ENCODE measurements around the gene HJURP.

Gene HJURP

DNA sequence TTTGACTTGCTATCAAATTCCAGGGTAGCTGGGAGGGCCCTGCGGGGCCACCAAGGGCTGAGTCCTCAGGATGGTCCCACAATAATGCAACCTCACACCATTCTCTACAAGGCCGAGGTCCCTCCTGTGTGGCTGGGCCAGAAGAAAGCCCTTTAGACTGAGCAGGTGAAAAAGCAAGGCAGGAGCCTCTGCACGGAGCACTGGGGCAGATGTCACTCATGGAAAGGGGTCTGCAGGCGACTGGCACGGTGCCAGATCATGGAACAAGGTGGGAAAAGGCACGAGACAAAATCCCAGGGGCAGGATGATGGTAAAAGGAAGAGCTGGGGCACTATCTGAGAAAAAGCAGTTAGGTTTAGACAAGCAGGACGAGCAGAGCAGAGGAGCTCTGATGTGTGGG is 16.1 kb downstream of the HJURP start:
- H3K4me3 ChIP-seq (ENCODE audit: low read length), result no peak overlapping the region
- no peak for DNase-seq (ENCODE audit: low read depth)
- no peaks in the 10 kb centered on the region for H3K9me3 ChIP-seq (ENCODE audit: control insufficient read depth, low read length)
- H3K27me3 ChIP-seq (replicated peaks; ENCODE audit: control insufficient read depth, insufficient read depth, low read length), result no peaks in the 10 kb centered on the region
- peaks cover 7% of the 10 kb centered on the region for H3K4me1 ChIP-seq (ENCODE audit: control insufficient read depth, insufficient read depth, low read length)
- no peaks in the 10 kb centered on the region for H3K36me3 ChIP-seq (ENCODE audit: control insufficient read depth, insufficient read depth, low read length, severe bottlenecking)
- no peak overlapping the region for H3K9ac ChIP-seq (ENCODE audit: low read length)

DNA sequence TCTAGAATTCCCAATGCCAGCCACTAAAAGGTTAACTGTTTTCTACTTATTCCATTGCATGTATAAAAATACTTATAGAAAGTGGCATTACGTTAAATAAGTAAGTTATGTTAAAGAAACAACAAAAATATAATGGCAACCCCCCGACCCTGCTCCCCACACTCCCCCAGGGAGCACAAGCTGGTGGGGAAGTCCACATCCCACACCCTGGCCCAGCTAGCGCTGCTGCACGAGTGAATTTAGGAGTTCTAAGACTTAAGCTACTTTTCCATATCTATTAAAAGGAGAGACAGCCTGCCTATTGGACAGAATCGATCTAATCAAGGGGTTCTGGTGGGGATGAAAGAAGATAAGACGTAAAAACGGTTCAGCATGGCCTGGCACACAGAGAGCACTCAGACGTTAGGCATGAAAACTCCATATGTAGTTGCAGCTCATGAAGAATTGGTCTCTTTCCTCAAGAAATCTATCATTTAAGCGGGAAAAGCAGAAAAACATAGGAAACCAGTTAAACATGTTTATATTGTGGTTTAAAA is 16.6 kb downstream of the HJURP start:
- no peaks in the 10 kb centered on the region for H3K36me3 ChIP-seq (ENCODE audit: control insufficient read depth, insufficient read depth, low read length, severe bottlenecking)
- no peaks in the 10 kb centered on the region for H3K9me3 ChIP-seq (ENCODE audit: control insufficient read depth, low read length)
- H3K9ac ChIP-seq (ENCODE audit: low read length), result no peak overlapping the region
- no peak overlapping the region for H3K4me3 ChIP-seq (ENCODE audit: low read length)
- no peaks in the 10 kb centered on the region for H3K27me3 ChIP-seq (replicated peaks; ENCODE audit: control insufficient read depth, insufficient read depth, low read length)
- peaks cover 12% of the 10 kb centered on the region for H3K4me1 ChIP-seq (ENCODE audit: control insufficient read depth, insufficient read depth, low read length)
- no peak for DNase-seq (ENCODE audit: low read depth)

DNA sequence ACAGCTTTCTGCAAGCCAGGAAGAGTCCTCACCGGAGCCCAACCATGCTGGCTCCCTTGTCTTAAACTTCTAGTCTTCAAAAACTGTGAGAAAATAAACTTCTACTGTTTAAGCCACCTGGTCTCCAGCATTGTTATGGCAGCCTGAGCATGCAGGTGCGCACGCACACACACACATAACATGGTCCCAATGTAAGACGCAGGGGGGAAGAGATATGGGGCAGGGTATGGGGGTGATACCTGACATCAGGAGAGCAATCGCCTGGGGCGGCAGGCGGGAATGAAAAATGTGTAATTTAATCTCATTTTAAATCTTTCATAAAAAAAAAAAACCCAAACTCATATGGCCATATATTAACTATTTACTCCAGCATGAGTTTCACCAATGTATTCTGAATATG is 18.0 kb downstream of the HJURP start:
- Histone ChIP-seq H3K4me3 (ENCODE audit: low read length) (no peak overlapping the region), H3K36me3 (ENCODE audit: control insufficient read depth, insufficient read depth, low read length, severe bottlenecking) (no peaks in the 10 kb centered on the region), H3K9ac (ENCODE audit: low read length) (no peak overlapping the region), H3K27me3 (replicated peaks; ENCODE audit: control insufficient read depth, insufficient read depth, low read length) (no peaks in the 10 kb centered on the region), H3K9me3 (ENCODE audit: control insufficient read depth, low read length) (no peaks in the 10 kb centered on the region), H3K4me1 (ENCODE audit: control insufficient read depth, insufficient read depth, low read length) (peaks cover 17% of the 10 kb centered on the region)
- DNase-seq (ENCODE audit: low read depth), result no peak

DNA sequence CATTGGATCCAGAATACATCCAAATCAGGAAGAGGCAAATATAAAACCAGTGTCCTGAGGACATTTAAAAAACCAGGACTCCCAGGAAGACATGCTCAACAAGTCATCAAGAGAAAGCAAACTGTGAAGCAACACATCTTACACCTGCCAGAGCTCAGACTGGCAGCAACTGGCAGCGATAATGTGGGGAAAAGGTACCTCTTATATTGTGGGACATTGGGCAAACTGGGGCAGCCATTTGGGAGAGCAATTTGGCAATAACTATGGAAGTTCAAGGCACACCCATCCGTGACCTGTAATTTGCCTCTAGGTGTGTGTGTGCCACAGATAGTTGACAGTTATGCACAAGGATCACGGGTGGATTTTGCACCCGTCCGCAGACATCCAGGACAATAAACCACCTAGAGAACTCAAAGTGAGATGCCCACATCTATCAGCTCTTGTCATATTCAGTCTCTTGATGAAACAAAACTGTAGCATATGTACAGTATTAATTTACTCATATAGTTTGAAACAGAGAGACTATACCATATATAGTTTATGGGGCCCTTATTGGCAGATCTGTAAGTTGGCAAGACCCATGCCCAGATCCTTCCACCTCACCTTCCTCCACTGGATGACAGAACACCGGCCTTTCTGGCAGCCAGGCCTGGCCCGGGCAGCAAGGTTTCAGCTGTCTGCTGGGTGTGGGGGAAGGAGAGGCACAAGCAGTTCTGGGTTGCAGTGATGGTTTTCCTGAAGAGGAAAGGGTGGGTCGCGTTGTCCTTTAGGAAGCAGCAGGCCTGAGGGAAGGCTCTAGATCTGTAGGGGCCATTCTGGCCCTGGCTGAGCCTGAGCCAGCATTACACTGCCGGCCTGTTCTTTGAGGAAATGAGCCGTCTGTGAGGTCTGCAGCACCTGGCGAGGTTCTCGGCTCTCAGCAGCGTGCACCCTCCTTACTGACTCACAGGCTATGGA is 18.8 kb downstream of the HJURP start:
- H3K9ac ChIP-seq (ENCODE audit: low read length), result no peak overlapping the region
- H3K4me1 ChIP-seq (ENCODE audit: control insufficient read depth, insufficient read depth, low read length), result peaks cover 17% of the 10 kb centered on the region
- no peak for DNase-seq (ENCODE audit: low read depth)
- H3K27me3 ChIP-seq (replicated peaks; ENCODE audit: control insufficient read depth, insufficient read depth, low read length), result no peaks in the 10 kb centered on the region
- no peaks in the 10 kb centered on the region for H3K36me3 ChIP-seq (ENCODE audit: control insufficient read depth, insufficient read depth, low read length, severe bottlenecking)
- H3K9me3 ChIP-seq (ENCODE audit: control insufficient read depth, low read length), result no peaks in the 10 kb centered on the region
- H3K4me3 ChIP-seq (ENCODE audit: low read length), result no peak overlapping the region

DNA sequence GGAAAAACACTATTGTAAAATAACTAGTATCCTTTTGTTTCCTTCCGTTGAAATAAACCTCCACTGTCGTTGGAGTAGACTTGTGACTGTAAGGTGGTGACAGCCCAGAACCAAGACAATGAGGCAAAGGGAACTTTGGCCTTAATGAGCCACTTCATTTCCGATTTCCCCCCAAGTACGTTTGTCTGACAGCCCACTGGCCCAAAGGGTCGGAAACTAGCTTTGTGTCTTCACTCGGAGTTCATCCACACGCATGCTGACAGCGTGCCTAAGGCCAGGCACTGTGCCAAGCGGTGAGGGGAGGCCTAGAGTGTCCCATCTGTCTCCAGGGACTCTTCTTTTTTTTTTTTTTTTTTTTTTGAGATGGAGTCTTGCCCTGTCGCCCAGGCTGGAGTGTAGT is 21.0 kb downstream of the HJURP start:
- peaks cover 17% of the 10 kb centered on the region for H3K4me1 ChIP-seq (ENCODE audit: control insufficient read depth, insufficient read depth, low read length)
- no peaks in the 10 kb centered on the region for H3K36me3 ChIP-seq (ENCODE audit: control insufficient read depth, insufficient read depth, low read length, severe bottlenecking)
- DNase-seq (ENCODE audit: low read depth), result no peak
- H3K9ac ChIP-seq (ENCODE audit: low read length), result peak overlapping the region; percentile 34
- no peaks in the 10 kb centered on the region for H3K9me3 ChIP-seq (ENCODE audit: control insufficient read depth, low read length)
- no peak overlapping the region for H3K4me3 ChIP-seq (ENCODE audit: low read length)
- H3K27me3 ChIP-seq (replicated peaks; ENCODE audit: control insufficient read depth, insufficient read depth, low read length), result peaks cover 10% of the 10 kb centered on the region

DNA sequence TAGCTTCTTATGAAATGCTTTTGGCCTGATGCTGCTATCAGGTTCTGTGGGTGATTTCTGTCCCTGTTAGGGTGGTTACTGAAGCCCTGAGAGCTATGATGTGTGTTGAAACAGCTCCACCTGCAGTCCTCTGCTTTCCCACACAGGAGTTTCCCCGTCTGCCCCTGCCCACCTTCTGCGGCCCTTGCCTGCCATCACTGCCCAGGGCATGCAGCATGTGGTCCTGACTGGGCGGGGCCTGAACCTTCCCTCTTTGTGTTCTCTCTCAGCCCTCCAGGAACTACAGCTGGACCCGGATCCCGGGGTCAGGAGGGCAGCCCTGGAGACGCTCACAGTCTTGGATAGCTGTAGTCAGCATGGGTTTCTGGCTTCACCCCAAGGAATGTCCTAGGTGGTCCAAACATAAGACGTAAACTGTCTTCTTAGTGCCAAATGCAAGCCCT is 21.4 kb downstream of the HJURP start:
- Histone ChIP-seq H3K4me1 (ENCODE audit: control insufficient read depth, insufficient read depth, low read length) (peaks cover 17% of the 10 kb centered on the region), H3K4me3 (ENCODE audit: low read length) (no peak overlapping the region), H3K9ac (ENCODE audit: low read length) (peak overlapping the region; percentile 34), H3K27me3 (replicated peaks; ENCODE audit: control insufficient read depth, insufficient read depth, low read length) (peaks cover 10% of the 10 kb centered on the region), H3K9me3 (ENCODE audit: control insufficient read depth, low read length) (no peaks in the 10 kb centered on the region), H3K36me3 (ENCODE audit: control insufficient read depth, insufficient read depth, low read length, severe bottlenecking) (no peaks in the 10 kb centered on the region)
- DNase-seq (ENCODE audit: low read depth), result peak; percentile 79

DNA sequence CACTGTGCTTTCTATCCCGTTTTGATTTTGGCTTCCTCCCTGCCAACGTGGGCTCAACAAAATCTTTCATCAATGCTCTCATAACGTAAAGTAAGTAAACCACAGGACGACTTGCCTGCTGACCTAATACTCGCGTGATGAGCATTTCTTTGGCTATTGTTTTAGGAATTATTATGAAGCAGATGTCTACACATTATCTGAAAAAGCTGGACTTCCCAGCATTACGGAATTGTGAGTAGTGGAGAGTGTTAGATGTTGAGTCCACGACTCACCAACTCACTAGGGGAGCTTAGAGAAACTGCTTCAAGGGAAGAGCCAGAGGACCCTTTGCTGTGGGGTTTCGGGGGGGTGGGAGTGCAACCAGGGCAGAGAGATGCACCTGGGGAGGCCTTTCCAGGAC is 21.9 kb downstream of the HJURP start:
- Histone ChIP-seq H3K9ac (ENCODE audit: low read length) (no peak overlapping the region), H3K4me1 (ENCODE audit: control insufficient read depth, insufficient read depth, low read length) (peaks cover 17% of the 10 kb centered on the region), H3K9me3 (ENCODE audit: control insufficient read depth, low read length) (no peaks in the 10 kb centered on the region), H3K4me3 (ENCODE audit: low read length) (no peak overlapping the region), H3K27me3 (replicated peaks; ENCODE audit: control insufficient read depth, insufficient read depth, low read length) (peaks cover 10% of the 10 kb centered on the region), H3K36me3 (ENCODE audit: control insufficient read depth, insufficient read depth, low read length, severe bottlenecking) (no peaks in the 10 kb centered on the region)
- no peak for DNase-seq (ENCODE audit: low read depth)

DNA sequence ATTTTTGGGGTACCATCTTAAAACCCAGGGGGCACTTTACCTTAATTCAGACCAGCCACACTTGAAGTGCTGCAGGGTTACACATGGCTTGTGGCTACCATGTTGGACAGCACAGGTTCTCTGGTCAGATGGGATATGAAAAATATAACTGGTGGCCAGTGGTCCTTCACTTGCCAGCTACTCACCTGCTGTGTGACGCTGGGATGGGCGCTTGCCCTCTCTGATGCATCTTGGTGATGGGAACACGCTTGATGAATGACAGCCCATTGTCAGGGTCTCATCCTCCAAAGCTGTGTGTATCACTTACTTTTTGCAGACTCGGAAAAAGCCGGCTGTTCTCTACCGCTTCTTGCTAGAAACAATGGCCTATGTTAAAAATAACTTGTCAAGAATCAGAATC is 22.5 kb downstream of the HJURP start:
- H3K4me3 ChIP-seq (ENCODE audit: low read length), result no peak overlapping the region
- H3K9me3 ChIP-seq (ENCODE audit: control insufficient read depth, low read length), result no peaks in the 10 kb centered on the region
- H3K4me1 ChIP-seq (ENCODE audit: control insufficient read depth, insufficient read depth, low read length), result peaks cover 17% of the 10 kb centered on the region
- H3K27me3 ChIP-seq (replicated peaks; ENCODE audit: control insufficient read depth, insufficient read depth, low read length), result peaks cover 10% of the 10 kb centered on the region
- H3K36me3 ChIP-seq (ENCODE audit: control insufficient read depth, insufficient read depth, low read length, severe bottlenecking), result no peaks in the 10 kb centered on the region
- DNase-seq (ENCODE audit: low read depth), result no peak
- no peak overlapping the region for H3K9ac ChIP-seq (ENCODE audit: low read length)

DNA sequence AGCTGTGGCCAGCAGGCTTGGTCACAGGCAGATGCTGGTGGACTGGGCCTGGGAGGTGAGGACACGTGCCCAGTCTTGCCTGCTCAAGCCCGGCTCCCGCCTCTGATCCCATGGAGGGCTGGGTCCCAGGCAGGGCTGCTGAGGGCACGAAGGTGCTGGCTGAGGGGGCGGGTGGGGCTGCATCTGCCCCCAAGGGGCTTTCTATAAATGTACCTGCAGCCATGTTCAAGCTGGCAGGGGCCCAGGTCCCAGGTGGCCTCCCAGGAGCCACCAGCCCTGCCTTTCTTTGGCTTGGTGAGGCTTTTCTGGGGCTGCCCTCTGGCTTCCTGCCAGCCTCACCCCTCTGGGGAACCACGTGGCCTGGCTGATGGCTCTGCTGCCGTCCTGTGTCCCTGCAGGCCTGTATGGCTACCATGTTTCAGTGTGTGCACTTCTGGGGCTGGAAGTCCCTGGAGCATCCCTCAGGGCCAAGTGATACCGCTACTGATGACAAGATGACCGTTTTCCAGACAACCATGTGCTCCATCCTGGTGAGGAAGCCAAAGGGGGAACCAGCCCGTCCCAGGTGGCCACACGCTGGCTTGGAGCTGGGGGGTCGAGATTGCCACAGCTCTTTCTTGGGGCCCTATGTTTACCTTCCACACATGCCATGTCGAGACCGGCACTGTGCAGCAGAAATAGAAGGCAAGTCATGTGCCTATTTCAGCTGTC is 23.2 kb downstream of the HJURP start:
- peaks cover 7% of the 10 kb centered on the region for H3K9me3 ChIP-seq (ENCODE audit: control insufficient read depth, low read length)
- H3K9ac ChIP-seq (ENCODE audit: low read length), result no peak overlapping the region
- DNase-seq (ENCODE audit: low read depth), result no peak
- no peak overlapping the region for H3K4me3 ChIP-seq (ENCODE audit: low read length)
- H3K27me3 ChIP-seq (replicated peaks; ENCODE audit: control insufficient read depth, insufficient read depth, low read length), result peaks cover 10% of the 10 kb centered on the region
- no peaks in the 10 kb centered on the region for H3K36me3 ChIP-seq (ENCODE audit: control insufficient read depth, insufficient read depth, low read length, severe bottlenecking)
- peaks cover 17% of the 10 kb centered on the region for H3K4me1 ChIP-seq (ENCODE audit: control insufficient read depth, insufficient read depth, low read length)

DNA sequence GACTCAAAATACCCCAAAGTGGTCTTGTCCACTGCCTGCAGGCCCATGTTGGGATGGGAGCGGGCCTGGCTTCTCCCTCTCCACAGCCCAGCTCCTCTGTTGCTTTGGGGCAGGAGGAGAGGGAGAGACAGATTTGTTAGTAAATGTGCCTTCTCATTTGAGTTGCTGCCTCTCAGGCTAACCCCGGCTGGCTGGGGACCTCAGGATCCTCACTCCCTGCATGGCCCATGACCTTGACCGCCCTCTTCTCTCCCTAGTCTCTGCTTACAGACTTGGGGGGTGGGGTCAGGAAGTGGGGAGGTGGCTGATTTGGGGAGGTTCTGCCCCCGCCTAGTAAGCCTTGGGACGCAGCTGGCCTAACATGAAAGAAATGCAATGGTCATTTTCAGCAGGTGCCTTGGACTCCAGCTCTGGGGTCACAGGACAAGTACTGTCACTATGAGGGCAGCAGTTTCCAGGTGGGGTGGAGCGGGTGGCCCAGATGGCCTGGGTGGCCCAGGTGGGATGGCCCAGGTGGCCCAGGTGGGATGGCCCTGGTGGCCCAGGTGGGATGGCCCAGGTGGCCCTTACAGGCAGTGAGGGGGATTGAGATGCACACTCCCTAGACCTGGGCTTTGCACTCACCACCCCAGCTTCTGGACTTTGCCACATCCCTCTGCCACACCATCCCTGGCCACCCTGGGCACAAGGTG is 24.1 kb downstream of the HJURP start:
- Histone ChIP-seq H3K9me3 (ENCODE audit: control insufficient read depth, low read length) (peaks cover 8% of the 10 kb centered on the region), H3K36me3 (ENCODE audit: control insufficient read depth, insufficient read depth, low read length, severe bottlenecking) (no peaks in the 10 kb centered on the region), H3K27me3 (replicated peaks; ENCODE audit: control insufficient read depth, insufficient read depth, low read length) (peaks cover 10% of the 10 kb centered on the region), H3K9ac (ENCODE audit: low read length) (no peak overlapping the region), H3K4me3 (ENCODE audit: low read length) (no peak overlapping the region), H3K4me1 (ENCODE audit: control insufficient read depth, insufficient read depth, low read length) (peaks cover 17% of the 10 kb centered on the region)
- DNase-seq (ENCODE audit: low read depth), result no peak
